Measurements from ENCODE around the gene CERS4.

Gene CERS4

DNA sequence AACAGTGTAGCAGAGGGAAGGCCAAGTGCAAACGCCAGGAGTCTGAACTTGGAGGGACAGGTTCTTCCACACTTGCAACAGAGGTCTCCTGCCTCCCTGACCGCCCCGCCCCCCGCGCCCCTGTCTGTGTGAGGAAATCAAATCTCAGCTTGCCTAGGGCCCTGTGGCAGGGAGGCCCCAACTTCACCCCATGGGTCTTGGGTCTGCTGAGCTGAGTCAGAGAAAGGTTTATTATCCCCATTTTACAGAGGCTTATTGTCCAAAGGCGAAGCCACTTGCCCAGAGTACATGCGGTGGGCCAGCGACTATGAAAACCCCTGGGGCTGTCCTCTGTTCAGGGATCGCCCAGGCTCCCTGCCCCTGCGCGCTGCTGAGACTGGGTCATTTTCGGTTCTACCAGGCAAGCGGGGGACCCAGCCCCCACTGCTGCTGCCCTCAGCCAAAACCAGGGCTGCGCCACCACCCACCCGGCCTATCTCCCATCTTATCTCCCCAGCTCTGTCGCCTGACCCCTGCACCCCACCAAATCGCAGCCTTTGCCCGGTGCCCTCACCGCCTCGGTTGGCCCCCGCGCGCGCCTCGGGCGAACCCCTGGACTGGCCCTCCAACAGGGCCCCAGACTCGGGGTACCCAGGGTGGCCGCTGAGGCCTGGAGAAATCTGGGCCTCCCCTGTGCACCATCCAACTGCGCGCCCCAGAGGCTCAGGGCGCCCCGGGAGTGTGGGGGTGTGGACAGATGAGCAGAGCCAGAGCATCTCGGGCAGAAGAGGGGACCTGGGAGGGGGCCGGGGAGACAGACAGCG lies 850 bp upstream of the CERS4 start:
- Histone ChIP-seq H3K9ac (ENCODE audit: low read length) (peak overlapping the region; percentile 42; the same call in 1 of the 2 replicates), H3K27me3 (ENCODE audit: insufficient read depth, low read length) (peaks cover 3% of the 10 kb centered on the region; the same call in 1 of the 2 replicates), H3K4me1 (ENCODE audit: insufficient read depth, low read length, severe bottlenecking) (peaks cover 30% of the 10 kb centered on the region), H3K4me2 (ENCODE audit: low read length) (peak overlapping the region; percentile 71), H3K9me3 (ENCODE audit: low read length) (no peaks in the 10 kb centered on the region), H3K79me2 (ENCODE audit: insufficient read depth, low read length) (0 out of 2 replicates have a peak, but pooled peaks cover 3% of the 10 kb centered on the region), H3K27ac (ENCODE audit: low read depth, low read length, poor library complexity, severe bottlenecking) (no peak overlapping the region), H3K4me3 (ENCODE audit: low read depth, low read length, poor library complexity, severe bottlenecking) (peak overlapping the region; percentile 54), H3K36me3 (ENCODE audit: insufficient read depth, low read length) (no peaks in the 10 kb centered on the region), H4K20me1 (ENCODE audit: insufficient read depth, low read length) (no peaks in the 10 kb centered on the region), H3F3A (ENCODE audit: insufficient read depth, low read length) (no peaks in the 10 kb centered on the region), H2AFZ (ENCODE audit: low read length) (no peak overlapping the region), H3K9me2 (ENCODE audit: low read depth, low read length) (no peaks in the 10 kb centered on the region)
- no peak for TF ChIP-seq EZH2 (IDR thresholded peaks at IDR 0.05; ENCODE audit: borderline replicate concordance, low read length)
- TF ChIP-seq, protein P1, sequence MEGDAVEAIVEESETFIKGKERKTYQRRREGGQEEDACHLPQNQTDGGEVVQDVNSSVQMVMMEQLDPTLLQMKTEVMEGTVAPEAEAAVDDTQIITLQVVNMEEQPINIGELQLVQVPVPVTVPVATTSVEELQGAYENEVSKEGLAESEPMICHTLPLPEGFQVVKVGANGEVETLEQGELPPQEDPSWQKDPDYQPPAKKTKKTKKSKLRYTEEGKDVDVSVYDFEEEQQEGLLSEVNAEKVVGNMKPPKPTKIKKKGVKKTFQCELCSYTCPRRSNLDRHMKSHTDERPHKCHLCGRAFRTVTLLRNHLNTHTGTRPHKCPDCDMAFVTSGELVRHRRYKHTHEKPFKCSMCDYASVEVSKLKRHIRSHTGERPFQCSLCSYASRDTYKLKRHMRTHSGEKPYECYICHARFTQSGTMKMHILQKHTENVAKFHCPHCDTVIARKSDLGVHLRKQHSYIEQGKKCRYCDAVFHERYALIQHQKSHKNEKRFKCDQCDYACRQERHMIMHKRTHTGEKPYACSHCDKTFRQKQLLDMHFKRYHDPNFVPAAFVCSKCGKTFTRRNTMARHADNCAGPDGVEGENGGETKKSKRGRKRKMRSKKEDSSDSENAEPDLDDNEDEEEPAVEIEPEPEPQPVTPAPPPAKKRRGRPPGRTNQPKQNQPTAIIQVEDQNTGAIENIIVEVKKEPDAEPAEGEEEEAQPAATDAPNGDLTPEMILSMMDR (IDR thresholded peaks at IDR 0.05; ENCODE audit: low read length): no peak

DNA sequence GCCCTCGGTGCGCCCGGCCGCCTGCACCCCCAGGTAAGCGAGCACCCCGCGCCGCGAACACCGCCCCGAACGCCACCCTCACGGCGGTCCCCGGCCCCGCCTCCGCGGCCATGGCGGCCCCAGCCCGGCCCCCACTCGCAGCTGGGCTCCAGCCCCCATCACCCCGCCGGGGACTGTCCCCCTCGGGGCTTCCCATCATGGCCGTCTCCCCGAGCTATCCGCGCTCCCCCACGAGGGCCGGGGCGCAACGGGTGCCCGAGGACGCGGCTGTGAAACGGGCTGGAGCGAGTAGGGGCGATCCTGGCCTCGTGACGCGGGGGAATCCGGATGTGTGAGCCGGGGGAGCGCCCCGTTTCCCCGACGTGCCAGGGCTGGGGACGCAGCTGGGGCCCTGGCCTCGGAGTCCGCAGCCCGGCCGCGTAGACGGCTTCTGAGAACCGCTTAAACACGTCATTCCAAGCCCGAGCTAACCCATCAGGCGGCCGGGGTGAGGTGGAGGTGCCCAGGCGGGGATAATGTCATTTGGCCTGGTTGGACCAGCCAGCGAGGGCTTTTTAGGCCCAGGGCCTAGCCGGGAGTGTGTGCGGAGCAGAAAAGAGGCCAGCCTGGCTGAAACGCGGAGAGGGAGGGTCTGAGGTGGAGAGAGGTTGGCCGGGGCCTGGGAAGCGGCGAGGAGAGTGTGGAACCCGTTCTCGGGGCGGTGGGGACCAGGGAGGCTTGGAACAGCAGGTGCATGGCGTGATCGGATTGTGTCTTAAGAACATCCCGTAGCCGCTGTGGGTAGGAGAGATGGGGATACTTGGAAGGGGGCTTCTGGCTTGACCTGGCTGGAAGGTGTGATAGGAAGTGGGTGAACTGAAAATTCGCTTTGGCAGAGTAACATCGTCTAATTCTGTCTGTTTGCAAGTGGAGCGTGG lies 550 bp downstream of the CERS4 start:
- H3K27ac ChIP-seq (ENCODE audit: low read depth, low read length, poor library complexity, severe bottlenecking): peak overlapping the region; percentile 80
- no peaks in the 10 kb centered on the region for H4K20me1 ChIP-seq (ENCODE audit: insufficient read depth, low read length)
- peak overlapping the region; percentile 58 for H3K4me2 ChIP-seq (ENCODE audit: low read length)
- H3F3A ChIP-seq (ENCODE audit: insufficient read depth, low read length): no peaks in the 10 kb centered on the region
- peaks cover 39% of the 10 kb centered on the region for H3K4me1 ChIP-seq (ENCODE audit: insufficient read depth, low read length, severe bottlenecking)
- peak overlapping the region; percentile 70 for H3K9ac ChIP-seq (ENCODE audit: low read length)
- H3K36me3 ChIP-seq (ENCODE audit: insufficient read depth, low read length): no peaks in the 10 kb centered on the region
- H2AFZ ChIP-seq (ENCODE audit: low read length): no peak overlapping the region
- 0 out of 2 replicates have a peak, but pooled peaks cover 3% of the 10 kb centered on the region for H3K79me2 ChIP-seq (ENCODE audit: insufficient read depth, low read length)
- H3K9me3 ChIP-seq (ENCODE audit: low read length): no peaks in the 10 kb centered on the region
- peaks cover 3% of the 10 kb centered on the region; the same call in 1 of the 2 replicates for H3K27me3 ChIP-seq (ENCODE audit: insufficient read depth, low read length)
- peak overlapping the region; percentile 70 for H3K4me3 ChIP-seq (ENCODE audit: low read depth, low read length, poor library complexity, severe bottlenecking)
- TF ChIP-seq, protein P1 (IDR thresholded peaks at IDR 0.05; ENCODE audit: low read length): no peak
- TF ChIP-seq EZH2 (IDR thresholded peaks at IDR 0.05; ENCODE audit: borderline replicate concordance, low read length): no peak
- H3K9me2 ChIP-seq (ENCODE audit: low read depth, low read length): no peaks in the 10 kb centered on the region

DNA sequence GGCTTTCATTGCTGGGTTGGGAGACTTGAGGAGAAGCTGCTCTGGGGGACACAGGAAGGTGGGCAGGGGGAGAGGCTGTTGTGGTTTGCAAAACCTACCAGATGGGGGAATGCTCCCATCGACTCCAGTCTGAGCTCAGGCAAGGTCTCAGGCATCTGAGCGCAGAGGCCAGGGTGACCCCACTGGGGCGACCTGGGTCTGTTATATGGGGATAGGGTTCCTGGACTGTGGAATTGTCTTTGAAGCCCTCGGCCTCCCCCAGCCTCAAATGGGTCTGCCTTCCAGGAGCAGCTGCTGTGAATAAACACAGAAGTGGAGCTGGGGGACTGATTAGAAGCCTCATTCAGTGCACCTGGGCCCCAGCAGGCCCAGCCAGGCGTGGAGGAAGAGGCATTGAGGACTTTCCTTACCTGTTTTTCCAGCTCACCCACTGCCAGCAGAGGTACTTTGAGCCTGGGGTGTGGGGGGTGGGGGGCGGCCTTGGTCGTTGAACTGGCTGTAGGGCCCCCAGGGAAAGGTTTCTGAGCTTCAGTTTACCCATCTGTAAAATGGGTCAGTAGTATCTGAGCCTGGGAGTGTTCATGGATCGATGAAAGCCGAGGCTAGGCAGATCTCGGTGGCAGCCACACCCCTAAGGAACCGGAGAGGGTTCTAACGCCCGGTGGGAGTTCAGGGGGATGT lies 1.4 kb downstream of the CERS4 start:
- no peaks in the 10 kb centered on the region for H4K20me1 ChIP-seq (ENCODE audit: insufficient read depth, low read length)
- no peaks in the 10 kb centered on the region for H3F3A ChIP-seq (ENCODE audit: insufficient read depth, low read length)
- TF ChIP-seq, protein P1 (IDR thresholded peaks at IDR 0.05; ENCODE audit: low read length): no peak
- TF ChIP-seq EZH2 (IDR thresholded peaks at IDR 0.05; ENCODE audit: borderline replicate concordance, low read length): no peak
- H3K4me1 ChIP-seq (ENCODE audit: insufficient read depth, low read length, severe bottlenecking): peaks cover 48% of the 10 kb centered on the region
- peak overlapping the region; percentile 70; the same call in 1 of the 2 replicates for H3K9ac ChIP-seq (ENCODE audit: low read length)
- H3K36me3 ChIP-seq (ENCODE audit: insufficient read depth, low read length): no peaks in the 10 kb centered on the region
- no peaks in the 10 kb centered on the region for H3K9me3 ChIP-seq (ENCODE audit: low read length)
- H3K27me3 ChIP-seq (ENCODE audit: insufficient read depth, low read length): peaks cover 3% of the 10 kb centered on the region; the same call in 1 of the 2 replicates
- H3K79me2 ChIP-seq (ENCODE audit: insufficient read depth, low read length): 0 out of 2 replicates have a peak, but pooled peaks cover 3% of the 10 kb centered on the region
- H3K4me3 ChIP-seq (ENCODE audit: low read depth, low read length, poor library complexity, severe bottlenecking): peak overlapping the region; percentile 70
- peak overlapping the region; percentile 58 for H3K4me2 ChIP-seq (ENCODE audit: low read length)
- H3K27ac ChIP-seq (ENCODE audit: low read depth, low read length, poor library complexity, severe bottlenecking): peak overlapping the region; percentile 80
- no peak overlapping the region for H2AFZ ChIP-seq (ENCODE audit: low read length)
- H3K9me2 ChIP-seq (ENCODE audit: low read depth, low read length): no peaks in the 10 kb centered on the region
